ENCODE results near the gene EXPH5. TPM values are rescaled to one million over a fixed set of nuclear protein-coding genes. Genes with fewer than 3 reads are reported as not detected.

EXPH5 gene
- total and polyA plus RNA-seq, 9 of the 15 experiments (the other 6 are each of a cell fraction or from before 2014, with no cell fraction given) = 1.3 to 8.5 (median 4.8) TPM

GRCh38 chr11:108498046-108498815, 95.3 kb downstream of the EXPH5 start, which contains the start of gene POGLUT3 (continued):
- peak in 1 of 2 experiments; percentile 90; a peak in 2 of 4 replicates for TF ChIP-seq FOXA3 (CRISPR knock-in tag; conservative IDR thresholded peaks at IDR 0.05 in 1 of 2, IDR thresholded peaks at IDR 0.05 in 1 of 2)
- TF ChIP-seq RAD21 (CRISPR knock-in tag; conservative IDR thresholded peaks at IDR 0.05 in 1 of 2, IDR thresholded peaks at IDR 0.05 in 1 of 2) = no peak
- TF ChIP-seq CBX8 (IDR thresholded peaks at IDR 0.05; ENCODE audit: borderline replicate concordance, extremely low read depth, low read depth, low read length, poor library complexity, severe bottlenecking) = no peak
- no peak for TF ChIP-seq NCOA4 (IDR thresholded peaks at IDR 0.05; ENCODE audit: partially characterized antibody)
- no peak for TF ChIP-seq NUFIP1 (IDR thresholded peaks at IDR 0.05; ENCODE audit: partially characterized antibody)
- peak; percentile 82 for TF ChIP-seq HMGXB4 (CRISPR knock-in tag; IDR thresholded peaks at IDR 0.05)
- no peak for TF ChIP-seq IFI16 (CRISPR knock-in tag; IDR thresholded peaks at IDR 0.05)
- no peak for TF ChIP-seq KLF10 (CRISPR knock-in tag; IDR thresholded peaks at IDR 0.05)
- TF ChIP-seq HLTF (IDR thresholded peaks at IDR 0.05) = no peak; the same call in 1 of the 2 replicates
- TF ChIP-seq TBP (optimal IDR thresholded peaks at IDR 0.05; ENCODE audit: low read depth, low read length) = peak; percentile 37
- no peak for TF ChIP-seq ELF1 (tag; IDR thresholded peaks at IDR 0.05)
- TF ChIP-seq ARNT (IDR thresholded peaks at IDR 0.05) = no peak
- TF ChIP-seq PKNOX1 (IDR thresholded peaks at IDR 0.05) = no peak
- peak; percentile 41 for TF ChIP-seq NEUROD1 (IDR thresholded peaks at IDR 0.05; ENCODE audit: borderline replicate concordance, low read depth, low read length, partially characterized antibody)
- TF ChIP-seq CCAR2 (IDR thresholded peaks at IDR 0.05; ENCODE audit: low read depth, low read length) = no peak
- no peak for TF ChIP-seq GABPB2 (CRISPR knock-in tag; conservative IDR thresholded peaks at IDR 0.05)
- peak; percentile 89 for TF ChIP-seq ZNF124 (CRISPR knock-in tag; IDR thresholded peaks at IDR 0.05)
- TF ChIP-seq MYNN (IDR thresholded peaks at IDR 0.05) = no peak
- TF ChIP-seq MYNN (CRISPR knock-in tag; IDR thresholded peaks at IDR 0.05) = no peak
- TF ChIP-seq ZFPM2 (CRISPR knock-in tag; IDR thresholded peaks at IDR 0.05) = no peak
- TF ChIP-seq THRB (CRISPR knock-in tag; conservative IDR thresholded peaks at IDR 0.05) = no peak
- no peak for TF ChIP-seq KAT2B (IDR thresholded peaks at IDR 0.05; ENCODE audit: low read depth, low read length)
- no peak for TF ChIP-seq ZNF175 (CRISPR knock-in tag; IDR thresholded peaks at IDR 0.05; ENCODE audit: low read depth)
- no peak for TF ChIP-seq PPARD (CRISPR knock-in tag; IDR thresholded peaks at IDR 0.05)
- no peak for TF ChIP-seq TCF3 (CRISPR knock-in tag; IDR thresholded peaks at IDR 0.05)
- peak; percentile 87; the same call in 1 of the 2 replicates for TF ChIP-seq RB1 (IDR thresholded peaks at IDR 0.05; ENCODE audit: low read depth)
